OCI-LY7 (cell line): Measurements from ENCODE around the gene GPSM1.

Experiments used
- CTCF ChIP-seq: fragments of 200-600 bp; sonication (generic); conservative IDR thresholded peaks from 2 replicates; pipeline ENCODE4 v1.5.1; 2014; ENCODE audit warnings: mild to moderate bottlenecking, antibody characterized with exemption, low read length, moderate library complexity, mixed read lengths
- EZH2phosphoT487 ChIP-seq: fragments of 200-600 bp; sonication (generic); IDR thresholded peaks from 2 replicates; pipeline ENCODE4 v1.6.1; 2018; ENCODE audit warnings: low read depth, borderline replicate concordance, mild to moderate bottlenecking, mixed run types, antibody characterized with exemption, low read length, moderate library complexity, mixed read lengths

- no peak for TF ChIP-seq CTCF
- no peak for TF ChIP-seq EZH2phosphoT487
These were observed 18.2 kb downstream of the GPSM1 start for GRCh38 chr9:136345281-136346156.
